HG02588 (cell line): ENCODE data around the gene MUCL1.
"Not testable (repeated sequence)": the region's sequence is repeated elsewhere in the genome, so short reads cannot be mapped to it uniquely, and the experiment has no call there.

Source experiments
- ATAC-seq: cut with Tn5 transposase; IDR thresholded peaks from one replicate; pipeline ENCODE4 v1.9.1; 2021; ENCODE audit warnings: mild to moderate bottlenecking, moderate library complexity; ENCODE audit not compliant: unreplicated experiment

MUCL1 gene, protein sequence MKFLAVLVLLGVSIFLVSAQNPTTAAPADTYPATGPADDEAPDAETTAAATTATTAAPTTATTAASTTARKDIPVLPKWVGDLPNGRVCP

DNA sequence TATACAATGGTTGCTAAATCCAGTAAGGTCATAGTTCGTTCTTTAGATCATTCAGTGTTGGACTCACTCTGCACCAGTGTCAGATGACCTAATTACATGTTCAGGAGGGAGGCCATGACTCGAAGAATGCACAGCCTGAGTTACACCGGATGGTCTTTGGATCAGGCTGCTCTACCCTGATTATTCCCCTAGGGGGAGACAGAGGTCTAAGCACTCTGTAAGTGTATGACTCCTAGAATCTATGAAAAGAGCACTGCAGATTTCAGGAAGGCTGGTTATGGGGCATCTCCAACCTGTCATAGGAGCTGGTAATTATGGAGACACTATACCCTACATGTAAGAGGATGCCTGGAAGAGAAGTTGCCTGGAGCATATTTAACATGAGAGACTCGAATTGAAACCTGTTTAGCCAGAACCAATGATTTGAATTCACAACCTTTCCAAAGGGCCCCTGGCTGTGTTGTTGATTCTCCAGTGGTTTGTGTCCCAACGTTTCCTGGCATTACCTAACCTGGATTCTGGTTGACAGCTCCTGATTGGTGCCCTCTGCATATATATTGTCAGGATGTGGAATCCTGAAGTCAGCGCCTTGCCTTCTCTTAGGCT lies at the start of gene MUCL1:
Gene MUCL1, plus strand, starts transcription at position 584 of the 606 bp plus-strand sequence. CDS start 67 bp downstream, outside the sequence.
- peak; percentile 95 for ATAC-seq

DNA sequence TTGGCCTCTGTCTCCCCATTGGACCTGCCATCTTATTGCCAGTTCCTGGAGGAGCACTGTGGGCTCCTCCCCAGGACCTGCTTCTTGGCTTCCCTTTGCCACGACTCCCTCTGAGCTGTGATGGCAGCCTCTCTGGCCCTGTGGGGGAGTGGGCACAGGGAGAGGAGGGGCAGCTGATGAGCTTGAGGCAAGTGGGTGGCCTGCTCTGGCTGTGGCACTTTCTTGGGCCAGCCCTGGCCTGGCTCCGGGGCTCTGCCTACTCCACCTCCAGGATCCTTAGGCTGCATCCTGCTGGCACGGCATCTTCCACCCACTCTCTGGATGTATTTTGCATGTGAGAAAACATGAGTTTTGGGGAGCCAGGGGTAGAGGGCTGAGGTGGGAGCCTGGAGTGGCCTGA lies 32.6 kb upstream of the MUCL1 start:
- ATAC-seq, result no peak

DNA sequence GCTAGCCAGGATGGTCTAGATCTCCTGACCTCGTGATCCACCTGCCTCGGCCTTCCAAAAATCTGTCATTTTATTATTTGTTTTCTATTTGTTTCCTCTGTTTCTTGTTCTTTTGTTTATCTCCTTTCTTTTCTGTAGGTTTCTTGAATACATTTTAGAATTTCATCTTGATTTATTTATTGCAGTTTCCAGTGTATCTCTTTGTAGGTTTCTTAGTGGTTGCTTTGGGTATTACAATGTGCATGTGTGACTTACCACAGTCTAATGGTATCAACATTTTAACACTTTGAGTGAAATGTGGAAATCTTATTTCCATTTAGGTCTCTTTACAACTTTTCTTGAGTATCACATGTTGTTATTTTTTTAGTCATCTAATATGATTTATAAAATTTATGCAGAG lies 29.9 kb upstream of the MUCL1 start:
- ATAC-seq, result no peak

DNA sequence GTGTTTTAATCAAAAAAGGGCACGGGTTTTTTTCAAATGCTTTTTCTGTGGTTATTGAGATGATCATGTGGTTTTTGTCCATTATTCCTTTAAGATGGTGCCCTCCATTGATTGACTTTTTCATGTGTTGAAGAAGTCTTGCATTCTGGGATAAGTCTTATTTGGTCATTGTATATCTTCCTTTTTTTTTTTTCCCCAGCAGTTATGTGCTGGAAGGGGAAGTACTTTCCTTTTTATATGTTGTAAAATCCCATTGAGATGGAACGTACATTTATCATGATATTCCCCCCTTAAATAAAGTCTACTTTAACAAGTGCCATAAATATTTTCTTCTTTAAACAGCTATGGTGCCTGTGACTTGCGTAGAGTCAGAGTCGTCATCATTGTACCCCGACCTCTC lies 24.8 kb upstream of the MUCL1 start:
- no peak for ATAC-seq

DNA sequence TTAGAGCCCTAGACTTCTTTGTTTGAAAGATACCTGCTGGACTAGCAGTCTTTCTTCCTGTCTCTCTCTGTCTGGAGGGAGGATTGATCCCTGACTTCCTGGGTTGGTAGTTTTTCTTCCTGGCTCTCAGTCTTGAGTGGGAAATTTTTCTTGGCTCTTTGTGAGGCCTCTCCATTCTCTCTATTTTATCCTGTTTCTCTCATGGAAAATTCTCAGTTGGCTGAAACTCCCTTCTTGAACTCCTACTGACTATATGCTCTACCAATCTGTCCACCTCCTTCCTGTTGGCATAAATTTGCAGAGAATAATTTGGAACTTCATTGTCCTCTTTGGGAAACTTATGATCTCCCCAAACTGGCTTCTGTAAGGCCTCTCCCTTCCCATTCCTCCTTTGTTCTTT lies 24.1 kb upstream of the MUCL1 start:
- ATAC-seq, result no peak

DNA sequence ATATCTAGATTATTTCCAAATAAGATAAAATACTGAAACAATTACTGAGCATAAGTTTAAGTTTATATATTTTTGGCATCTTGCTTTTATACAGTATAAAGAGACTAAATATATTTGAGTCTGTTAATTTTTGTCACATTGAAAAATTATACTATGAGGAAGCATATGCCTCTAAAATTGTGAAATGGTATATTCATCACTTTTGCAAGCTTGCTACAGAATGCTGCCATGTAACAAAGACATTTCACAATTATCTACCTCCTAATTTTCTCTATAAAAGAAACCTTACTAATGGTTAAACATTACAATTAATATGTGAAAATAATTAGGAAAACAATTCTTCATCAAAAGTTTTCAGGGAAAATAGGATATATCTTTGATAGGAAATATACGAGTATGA lies 22.7 kb upstream of the MUCL1 start:
- ATAC-seq, result no peak

DNA sequence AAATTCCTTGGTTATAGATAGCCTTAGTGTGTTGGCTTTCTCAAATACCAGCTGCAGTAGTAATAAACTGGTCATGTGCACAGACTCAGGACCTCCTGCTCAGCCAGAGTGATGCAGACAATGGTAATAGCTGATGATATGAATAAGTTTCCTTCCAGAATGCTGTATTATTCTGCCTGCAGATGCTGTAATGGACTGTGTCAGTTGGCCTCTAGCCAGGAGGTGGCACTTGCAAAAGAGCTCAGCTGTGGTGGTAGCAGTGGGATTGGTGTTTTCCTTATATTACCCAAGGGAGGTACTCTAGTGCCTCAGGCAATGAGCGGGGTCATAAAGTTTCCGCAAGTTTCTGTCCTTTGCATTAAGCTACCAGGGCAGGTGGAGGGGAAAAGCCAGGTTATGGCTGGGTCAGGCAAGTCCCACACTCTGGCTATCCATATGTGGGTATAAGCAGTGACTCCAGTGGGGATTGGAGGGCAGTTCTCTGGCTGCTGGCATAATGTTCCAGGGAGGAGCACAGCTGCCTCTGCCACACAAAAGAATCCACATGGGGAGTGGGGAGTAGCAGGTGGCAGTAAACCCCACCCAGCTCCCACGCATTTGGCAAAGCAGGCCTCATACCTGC lies 14.0 kb upstream of the MUCL1 start:
- no peak for ATAC-seq

DNA sequence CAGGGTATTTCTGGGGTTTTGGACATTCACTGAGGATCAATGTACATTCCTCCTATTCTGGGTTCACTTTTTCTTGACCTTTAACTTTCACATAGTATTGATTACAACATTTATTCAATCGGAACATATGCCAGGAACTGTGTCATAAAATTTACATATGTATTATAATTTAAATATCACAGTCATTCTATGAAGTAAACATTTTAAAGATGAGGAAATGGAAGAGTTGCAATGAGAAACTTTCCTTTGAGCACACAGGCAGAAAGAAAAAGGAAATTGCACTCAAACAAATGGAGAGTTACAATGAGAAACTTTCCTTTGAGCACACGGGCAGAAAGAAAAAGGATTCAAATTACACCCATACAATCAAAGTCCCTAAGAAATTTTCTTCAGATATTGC lies 3.1 kb downstream of the MUCL1 start:
- ATAC-seq, result no peak

DNA sequence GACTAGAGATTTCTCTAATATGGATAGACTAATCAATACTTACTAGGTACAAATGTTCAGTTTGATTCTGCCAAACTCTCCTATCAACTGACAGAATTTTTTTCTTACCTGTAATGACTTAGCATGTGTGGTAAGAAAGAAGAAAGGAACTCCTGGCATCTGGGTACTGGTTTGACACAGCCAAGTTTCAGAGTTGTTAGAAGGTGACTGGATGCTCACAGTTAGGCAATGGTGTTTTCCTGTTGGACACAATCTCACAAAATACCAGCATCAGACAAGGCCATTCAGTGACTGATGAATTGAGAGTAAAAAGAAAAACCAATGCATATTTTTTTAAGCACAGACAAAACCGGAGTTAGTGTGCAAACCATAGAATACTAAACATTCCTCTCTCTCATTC lies 4.2 kb downstream of the MUCL1 start:
- no peak for ATAC-seq

DNA sequence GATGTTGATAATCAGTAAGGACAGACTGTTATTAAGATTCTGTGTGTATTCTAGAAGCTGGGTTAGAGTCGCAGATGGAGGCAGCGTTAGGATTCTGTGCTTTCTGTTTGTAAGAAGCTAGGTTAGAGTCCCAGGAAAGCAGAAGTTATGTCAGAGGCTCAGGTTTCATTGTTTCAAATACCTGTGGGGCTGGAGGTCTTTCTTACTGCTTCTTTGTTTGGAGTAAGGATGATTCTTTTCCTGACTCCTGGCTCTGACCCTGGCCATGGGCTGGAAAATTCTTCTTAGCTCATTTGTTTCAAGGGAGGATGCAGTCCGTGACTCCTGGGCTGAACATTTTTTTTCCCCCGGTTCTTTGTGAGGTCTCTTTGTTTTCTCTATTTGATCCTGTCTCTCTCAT lies 5.2 kb downstream of the MUCL1 start:
- no peak for ATAC-seq

DNA sequence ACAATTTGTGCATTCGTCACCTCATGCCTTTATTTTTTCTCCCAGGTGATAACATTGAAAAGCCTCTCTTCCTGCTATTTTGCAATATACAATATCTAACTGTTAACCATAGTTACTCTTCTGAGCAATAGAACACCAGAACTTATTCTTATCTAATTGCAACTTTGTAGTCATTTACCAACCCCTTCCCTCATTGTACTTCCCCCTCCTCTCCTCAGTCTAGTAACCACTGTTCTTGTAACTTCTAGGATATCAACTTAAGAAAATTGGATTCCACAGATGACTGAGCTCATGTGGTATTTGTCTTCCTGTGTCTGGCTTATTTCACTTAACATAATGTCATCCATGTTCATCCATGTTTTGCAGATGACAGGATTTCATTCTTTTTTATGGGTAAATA lies 7.6 kb downstream of the MUCL1 start:
- ATAC-seq, result no peak

DNA sequence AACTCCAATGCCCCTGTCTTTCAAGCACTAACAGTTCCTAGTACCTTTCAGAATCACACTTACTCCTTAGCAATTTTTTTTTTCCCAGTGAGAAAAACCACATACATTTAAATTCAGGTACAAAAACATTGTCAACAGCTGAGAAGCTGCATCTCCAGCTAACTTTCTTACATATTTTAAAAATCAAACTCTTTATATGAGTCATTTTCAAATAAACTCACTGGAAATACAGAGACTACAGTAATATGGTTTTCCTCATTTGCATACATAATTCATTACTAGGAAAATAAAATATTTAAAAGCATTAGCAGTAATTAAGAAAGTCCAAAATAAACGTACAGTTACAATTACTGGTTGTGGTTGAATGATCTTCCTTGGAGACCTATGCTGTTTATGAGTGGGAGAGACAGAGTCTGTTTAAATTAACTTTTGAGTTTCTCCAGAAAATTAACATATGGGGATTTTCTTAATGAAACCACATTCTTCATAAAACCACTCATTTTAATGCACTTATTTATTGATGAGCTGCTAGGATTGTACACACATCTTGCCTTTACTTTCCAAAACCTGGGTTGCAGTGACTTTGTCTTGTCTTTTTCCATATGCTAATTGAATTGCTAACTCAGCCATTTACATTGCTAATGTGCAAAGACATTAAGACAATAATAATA lies 9.8 kb downstream of the MUCL1 start:
- no peak for ATAC-seq

DNA sequence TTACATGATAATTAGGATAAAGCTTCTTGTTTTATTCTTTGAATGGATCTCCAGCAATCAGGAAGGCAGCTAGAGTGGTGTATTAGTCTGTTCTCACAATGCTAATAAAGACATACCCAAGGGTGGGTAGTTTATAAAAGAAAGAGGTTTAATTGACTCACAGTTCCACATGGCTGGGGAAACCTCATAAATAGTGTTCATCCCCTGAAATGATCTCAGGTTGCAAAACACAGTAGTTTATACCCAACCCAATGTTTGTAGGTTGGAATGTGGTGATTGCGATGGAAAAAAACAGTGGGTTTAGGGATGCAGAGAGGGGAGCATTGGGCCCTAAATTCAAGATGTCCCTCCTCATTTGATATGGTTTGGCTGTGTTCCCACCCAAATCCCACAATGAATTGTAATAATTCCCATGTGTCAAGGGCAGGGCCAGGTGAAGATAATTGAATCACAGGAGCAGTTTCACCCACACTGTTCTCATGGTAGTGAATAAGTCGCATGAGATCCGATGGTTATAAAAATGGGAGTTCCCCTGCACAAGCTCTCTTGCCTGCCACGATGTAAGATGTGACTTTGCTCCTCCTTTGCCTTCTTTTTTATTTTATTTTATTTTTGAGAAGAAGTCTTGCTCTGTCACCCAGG lies 11.5 kb downstream of the MUCL1 start:
- no peak for ATAC-seq

DNA sequence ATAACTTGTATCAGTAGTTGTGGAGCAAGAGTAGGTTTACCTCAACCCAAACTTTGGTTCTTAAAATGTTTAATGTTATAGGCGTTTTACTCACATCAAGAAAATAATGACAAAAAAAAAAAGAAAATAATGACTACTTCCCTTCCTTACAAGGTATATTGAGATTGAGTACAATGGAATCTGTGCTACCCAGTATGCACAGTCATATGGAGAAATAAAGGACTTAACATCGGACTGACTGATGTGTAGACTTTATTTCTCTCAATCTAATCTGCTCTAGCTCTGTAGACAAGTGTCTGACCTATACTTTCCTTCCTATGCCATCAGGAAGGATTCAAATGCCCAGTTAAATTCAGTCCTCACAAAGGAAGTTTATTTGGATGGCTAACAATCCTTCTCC lies 14.4 kb downstream of the MUCL1 start:
- no peak for ATAC-seq

DNA sequence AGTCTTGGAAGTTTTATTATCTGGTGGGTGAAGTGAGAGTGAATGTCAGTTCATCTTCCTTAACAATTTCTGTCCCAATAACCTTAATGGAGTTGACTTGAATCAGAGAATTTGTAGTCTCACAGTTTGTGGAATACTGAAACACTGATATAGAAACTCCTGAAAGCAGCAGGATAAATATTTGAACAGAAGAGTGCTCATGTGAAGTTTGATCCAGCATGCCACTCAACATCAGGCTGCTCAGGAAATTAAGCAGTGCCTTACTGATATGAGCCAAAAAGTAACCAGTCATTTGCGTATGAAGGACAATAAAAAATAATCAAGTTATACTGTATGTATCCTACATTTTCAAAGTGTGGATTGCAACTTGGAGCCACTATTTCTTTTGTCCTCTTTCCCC lies 15.7 kb downstream of the MUCL1 start:
- ATAC-seq, result no peak

DNA sequence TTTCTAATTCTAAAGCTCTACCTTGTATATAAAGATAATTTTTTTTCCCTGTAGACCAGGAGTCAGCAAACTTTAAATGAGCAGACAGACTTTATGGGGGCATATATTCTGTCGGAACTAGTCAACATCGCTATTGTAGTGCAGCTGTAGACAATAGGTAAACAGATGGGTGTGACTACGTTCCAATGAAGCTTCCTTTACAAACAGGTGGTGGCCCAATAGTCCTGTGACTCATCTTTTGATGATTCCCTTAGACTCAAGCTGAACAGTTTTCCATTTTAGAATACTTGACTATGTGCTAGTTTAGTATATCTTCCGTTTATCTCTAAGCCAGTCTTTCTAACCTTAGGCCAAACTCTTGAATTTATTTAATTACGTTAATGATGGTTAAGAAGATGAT lies 16.3 kb downstream of the MUCL1 start:
- no peak for ATAC-seq

DNA sequence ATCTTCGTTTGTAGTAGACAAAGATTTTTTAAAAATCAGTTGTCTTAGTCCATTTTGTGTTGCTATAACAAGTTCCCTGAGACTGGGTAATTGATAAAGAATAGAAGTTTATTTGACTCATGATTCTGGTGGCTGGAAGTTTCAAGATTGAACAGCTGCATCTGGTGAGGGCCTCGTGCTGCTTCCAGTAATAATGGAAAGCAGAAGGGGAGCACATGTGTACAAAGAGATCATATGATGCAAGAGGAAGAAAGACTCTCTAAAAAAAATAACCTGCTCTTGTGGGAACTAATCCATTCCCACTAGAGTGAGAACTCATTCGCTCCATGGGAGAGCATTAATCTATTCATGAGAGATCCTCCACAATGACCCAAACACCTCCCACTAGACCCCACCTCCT lies 24.8 kb downstream of the MUCL1 start:
- no peak for ATAC-seq

DNA sequence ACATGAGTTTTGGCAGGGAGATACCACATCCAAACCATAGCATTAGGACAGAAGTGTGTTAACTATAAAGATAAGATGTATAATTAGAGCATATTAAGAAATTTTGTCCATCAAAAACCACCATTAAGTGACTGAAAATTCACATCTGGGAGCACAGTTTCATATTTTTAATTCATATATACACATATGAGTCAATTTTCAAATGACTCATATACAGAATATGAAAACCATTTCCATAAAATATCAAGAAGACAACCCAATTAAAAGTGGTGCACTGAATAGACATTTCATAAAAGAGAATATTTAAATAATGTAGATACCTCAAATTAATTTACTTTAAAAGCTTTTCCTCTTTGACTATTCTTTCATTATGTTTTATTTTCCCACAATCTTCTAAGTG lies 25.3 kb downstream of the MUCL1 start:
- ATAC-seq, result no peak

DNA sequence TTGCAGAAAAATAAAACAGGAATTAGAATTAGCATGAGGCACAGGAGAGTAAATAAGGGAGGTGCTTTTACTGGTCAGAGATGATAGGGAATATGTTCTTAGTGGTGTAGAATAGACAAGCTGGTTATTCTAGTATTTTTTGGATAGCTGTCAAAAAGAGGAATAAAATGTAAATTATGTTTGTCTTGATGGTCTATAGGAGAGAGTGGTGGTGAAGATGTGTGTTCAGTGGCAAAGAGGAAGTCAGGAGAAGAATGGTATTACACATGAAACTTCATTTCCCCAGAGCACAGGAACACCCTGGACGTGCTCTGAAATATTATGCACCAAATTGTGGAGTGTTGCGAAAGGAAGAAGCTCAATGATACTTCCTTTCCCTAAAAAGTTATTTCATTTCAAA lies 27.8 kb downstream of the MUCL1 start:
- ATAC-seq, result no peak

DNA sequence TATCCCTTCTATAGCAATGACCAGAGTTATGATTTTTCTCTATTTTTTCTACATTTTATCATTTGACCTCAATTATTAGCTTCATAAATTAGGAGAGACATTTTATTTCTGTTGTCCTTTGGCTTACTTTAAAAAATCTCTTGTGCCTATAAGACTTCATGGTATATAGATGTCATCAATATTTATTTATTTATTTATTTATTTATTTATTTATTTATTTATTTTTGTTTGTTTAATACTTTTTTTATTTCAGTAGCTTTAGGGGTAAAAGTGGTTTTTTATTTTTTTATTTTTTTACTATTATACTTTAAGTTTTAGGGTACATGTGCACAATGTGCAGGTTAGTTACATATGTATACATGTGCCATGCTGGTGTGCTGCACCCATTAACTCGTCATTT lies 28.3 kb downstream of the MUCL1 start:
- not testable (repeated sequence) for ATAC-seq

DNA sequence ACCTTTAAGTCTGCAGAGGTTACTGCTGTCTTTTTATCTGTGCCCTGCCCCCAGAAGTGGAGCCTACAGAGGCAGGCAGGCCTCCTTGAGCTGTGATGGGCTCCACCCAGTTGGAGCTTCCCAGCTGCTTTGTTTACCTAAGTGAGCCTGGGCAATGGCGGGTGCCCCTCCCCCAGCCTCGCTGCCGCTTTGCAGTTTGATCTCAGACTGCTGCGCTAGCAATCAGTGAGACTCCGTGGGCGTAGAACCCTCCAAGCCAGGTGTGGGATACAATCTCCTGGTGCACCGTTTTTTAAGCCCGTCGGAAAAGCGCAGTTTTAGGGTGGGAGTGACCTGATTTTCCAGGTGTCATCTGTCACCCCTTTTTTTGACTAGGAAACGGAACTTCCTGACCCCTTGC lies 34.1 kb downstream of the MUCL1 start:
- ATAC-seq, result not testable (repeated sequence)

DNA sequence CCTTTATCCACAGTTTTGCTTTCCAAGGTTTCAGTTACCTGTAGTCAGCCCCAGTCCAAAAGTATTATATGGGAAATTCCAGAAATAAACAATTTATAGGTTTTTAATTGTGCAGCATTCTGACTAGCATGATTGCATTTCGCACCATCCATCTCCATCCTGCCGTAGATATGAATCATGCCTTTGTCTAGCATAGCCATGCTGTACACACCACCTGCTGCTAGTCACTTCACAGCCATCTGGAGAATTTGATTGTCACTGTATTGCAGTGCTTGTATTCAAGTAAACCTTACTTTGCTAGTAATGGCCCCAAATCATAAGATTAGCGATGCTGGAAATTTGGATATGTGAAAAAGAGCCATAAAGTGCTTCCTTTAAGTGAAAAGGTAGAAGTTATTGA lies 36.0 kb downstream of the MUCL1 start:
- no peak for ATAC-seq
